ENCODE results near the gene LDB2. TPM values are rescaled to one million over a fixed set of nuclear protein-coding genes. Genes with fewer than 3 reads are reported as not detected.

LDB2 gene
- total RNA-seq, 1 donor: 85.9 TPM

DNA sequence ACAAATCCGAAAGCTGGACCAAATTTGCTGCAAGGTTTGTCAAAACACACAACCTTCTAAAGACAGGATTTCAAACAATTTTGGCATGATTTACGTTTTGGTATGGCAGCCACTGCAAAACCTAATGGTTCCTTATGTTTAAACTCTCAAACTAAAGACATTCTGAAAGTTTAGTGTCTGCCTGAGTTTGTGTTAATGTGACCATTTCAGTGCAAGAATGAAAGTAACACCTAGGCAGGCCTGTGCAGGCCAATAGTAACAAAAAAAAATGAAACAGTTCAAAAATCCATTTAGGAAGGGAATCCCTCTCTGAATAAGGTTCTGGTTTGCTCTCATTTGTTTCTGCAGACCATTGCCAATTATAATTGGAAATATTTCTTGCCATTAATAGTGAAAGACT lies 1.9 kb upstream of the LDB2 start:
- H3K4me3 ChIP-seq (ENCODE audit: low read depth, low read length): no peak overlapping the region
- TF ChIP-seq, protein P1, sequence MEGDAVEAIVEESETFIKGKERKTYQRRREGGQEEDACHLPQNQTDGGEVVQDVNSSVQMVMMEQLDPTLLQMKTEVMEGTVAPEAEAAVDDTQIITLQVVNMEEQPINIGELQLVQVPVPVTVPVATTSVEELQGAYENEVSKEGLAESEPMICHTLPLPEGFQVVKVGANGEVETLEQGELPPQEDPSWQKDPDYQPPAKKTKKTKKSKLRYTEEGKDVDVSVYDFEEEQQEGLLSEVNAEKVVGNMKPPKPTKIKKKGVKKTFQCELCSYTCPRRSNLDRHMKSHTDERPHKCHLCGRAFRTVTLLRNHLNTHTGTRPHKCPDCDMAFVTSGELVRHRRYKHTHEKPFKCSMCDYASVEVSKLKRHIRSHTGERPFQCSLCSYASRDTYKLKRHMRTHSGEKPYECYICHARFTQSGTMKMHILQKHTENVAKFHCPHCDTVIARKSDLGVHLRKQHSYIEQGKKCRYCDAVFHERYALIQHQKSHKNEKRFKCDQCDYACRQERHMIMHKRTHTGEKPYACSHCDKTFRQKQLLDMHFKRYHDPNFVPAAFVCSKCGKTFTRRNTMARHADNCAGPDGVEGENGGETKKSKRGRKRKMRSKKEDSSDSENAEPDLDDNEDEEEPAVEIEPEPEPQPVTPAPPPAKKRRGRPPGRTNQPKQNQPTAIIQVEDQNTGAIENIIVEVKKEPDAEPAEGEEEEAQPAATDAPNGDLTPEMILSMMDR (IDR thresholded peaks at IDR 0.05; ENCODE audit: insufficient read depth, low read length): no peak
- no peak for DNase-seq (ENCODE audit: low read depth)

DNA sequence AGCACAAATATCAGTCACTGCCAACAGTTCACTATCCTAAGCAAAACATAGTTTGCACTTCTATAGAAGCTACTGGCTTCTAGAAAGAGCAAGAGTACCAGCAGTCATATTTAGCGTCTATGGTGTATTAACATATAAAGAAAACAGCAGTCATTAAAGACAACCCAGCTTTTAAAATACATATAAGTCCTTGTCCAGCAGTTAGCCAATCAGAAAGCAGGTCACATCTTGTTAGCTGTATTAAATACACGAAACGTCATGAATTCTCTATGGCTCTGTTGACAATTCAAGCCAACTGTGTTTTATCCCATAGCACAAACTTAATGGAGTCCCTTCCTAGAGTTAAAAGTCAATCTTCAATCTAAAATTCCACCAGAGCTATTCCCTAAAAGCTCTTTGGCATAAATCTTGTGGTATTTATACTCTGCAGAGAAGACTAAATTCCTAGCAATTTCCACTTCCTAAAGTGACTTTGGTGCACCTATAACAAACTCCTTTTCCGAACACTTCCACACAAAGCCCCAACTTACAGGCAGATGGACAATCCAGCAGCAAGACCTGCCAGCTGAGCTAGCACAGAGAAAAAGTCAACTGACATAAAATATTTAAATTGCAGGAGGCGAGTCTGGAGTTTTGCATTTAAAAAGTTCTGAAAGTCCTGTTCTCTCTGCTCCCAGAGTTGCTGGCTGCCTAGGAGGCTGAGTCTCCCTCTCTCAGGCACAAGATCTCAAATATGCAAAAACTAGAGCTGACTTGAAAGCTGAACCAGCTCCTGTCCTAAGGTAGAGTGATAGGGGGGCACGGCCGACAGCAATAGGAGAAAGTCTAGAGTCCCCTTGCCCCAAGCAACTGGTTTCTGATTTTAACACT lies 1.3 kb downstream of the LDB2 start:
- peak; percentile 91 for DNase-seq (ENCODE audit: low read depth)
- H3K4me3 ChIP-seq (ENCODE audit: low read depth, low read length): peak overlapping the region; percentile 70
- TF ChIP-seq, protein P1 (IDR thresholded peaks at IDR 0.05; ENCODE audit: insufficient read depth, low read length): no peak

DNA sequence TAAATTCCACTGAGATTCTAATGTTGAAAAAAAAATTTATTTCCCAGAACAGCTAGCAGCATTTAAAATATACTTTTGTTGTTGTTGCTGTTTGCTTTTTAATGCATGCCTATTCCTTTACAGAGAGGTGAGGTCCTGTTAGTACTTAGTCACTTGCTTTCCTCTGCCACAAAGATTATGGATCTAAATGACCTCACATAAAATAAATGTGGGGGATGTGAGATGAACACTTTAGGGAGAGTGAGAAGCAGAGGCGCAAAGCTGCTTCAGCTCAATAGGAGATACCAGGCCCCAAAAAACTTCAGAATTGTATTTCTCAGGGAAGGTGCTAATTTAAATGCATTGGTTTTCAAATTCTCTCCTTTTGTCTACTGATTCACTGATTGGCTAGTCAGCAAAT lies 4.0 kb downstream of the LDB2 start:
- TF ChIP-seq, protein P1 (IDR thresholded peaks at IDR 0.05; ENCODE audit: insufficient read depth, low read length): no peak
- peak; percentile 30 for DNase-seq (ENCODE audit: low read depth)
- peak overlapping the region; percentile 15 for H3K4me3 ChIP-seq (ENCODE audit: low read depth, low read length)

DNA sequence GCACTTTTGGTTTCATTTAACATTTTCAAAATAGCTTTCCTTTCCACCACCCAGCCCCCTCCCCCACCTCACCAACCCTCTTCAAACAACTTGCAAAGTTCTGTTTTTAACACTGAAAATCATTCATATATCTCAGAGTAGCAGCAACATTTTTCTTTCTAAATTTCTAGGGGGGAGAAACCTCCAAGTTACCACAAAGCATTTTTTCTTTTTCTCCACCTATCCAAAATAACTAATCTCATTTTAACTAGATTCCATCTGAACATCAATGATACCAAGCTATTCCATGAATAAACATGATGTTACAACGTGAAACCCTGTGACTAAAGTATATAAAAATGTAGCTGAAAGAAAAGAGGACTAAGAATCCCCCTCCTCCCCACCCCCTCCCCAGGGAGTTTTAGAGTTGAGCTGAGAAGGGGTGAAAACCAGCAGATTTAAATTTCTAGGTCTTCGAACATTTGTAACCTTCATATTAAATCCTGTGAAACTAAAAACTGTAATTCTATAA lies 5.2 kb downstream of the LDB2 start:
- TF ChIP-seq, protein P1 (IDR thresholded peaks at IDR 0.05; ENCODE audit: insufficient read depth, low read length): no peak
- H3K4me3 ChIP-seq (ENCODE audit: low read depth, low read length): peak overlapping the region; percentile 38
- peak; percentile 58 for DNase-seq (ENCODE audit: low read depth)

DNA sequence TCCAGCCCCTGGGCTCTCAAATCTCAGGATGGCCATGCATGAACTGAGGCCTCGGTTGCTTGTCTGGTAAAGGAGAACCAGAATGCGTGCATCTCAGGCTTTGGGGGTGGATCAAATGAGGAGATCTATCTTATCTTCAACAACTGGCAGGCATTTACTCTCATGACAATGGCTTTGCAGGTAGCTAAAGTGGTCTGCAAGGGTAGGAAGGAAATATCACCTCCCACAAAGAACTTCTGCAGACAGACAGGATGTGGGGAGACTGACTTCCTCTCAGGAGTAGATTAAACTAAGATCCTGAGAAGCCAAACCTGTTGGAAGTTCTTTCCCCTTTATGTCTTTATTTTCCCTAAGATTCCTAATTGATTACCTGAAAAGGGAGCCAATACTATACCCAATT lies 7.8 kb downstream of the LDB2 start:
- TF ChIP-seq, protein P1 (IDR thresholded peaks at IDR 0.05; ENCODE audit: insufficient read depth, low read length): no peak
- no peak overlapping the region for H3K4me3 ChIP-seq (ENCODE audit: low read depth, low read length)
- no peak for DNase-seq (ENCODE audit: low read depth)

DNA sequence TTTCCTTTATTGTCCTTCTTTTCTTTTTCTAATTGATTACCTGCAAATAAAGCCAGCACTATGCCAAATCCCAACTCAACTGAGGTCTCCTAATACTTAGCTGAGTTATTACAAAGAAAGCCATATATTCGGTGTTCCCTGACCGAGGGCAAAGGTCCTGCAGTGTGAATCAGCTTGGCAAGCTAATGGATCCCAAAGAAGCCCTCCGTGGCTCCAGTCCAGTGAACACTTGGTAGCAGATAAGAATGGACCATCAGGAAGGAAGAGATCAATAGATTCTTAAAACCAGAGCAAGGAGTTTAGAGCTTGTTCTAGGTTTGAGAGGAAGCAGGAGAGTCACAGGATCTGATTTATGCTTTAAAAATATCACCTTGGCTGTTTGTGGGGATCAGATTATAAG lies 8.5 kb downstream of the LDB2 start:
- no peak overlapping the region for H3K4me3 ChIP-seq (ENCODE audit: low read depth, low read length)
- DNase-seq (ENCODE audit: low read depth): no peak
- TF ChIP-seq, protein P1 (IDR thresholded peaks at IDR 0.05; ENCODE audit: insufficient read depth, low read length): no peak
